K562 treated with DMSO at 1 percent for 48 hours (cell line): ENCODE measurements around the gene GTF2A1. TPM values are rescaled to one million over a fixed set of nuclear protein-coding genes. Genes with fewer than 3 reads are reported as not detected.

ENCODE experiments used
- total RNA-seq: library from RNA; unstranded; fragments of 300-600 nt; gene quantifications from 2 replicates; pipeline ENCODE4 v1.2.3, GENCODE V29; 2022; ENCODE audit warnings: low replicate concordance; ENCODE audit errors: extremely low read depth

Gene GTF2A1
- total RNA-seq = not detected in 2 replicates

GRCh38 chr14:81220830-81221578 lies at the start of gene GTF2A1:
GTF2A1 (minus strand) TSS chr14:81220959; CDS start chr14:81220518, 441 bp downstream.

Other genes starting within 250 kb of the GTF2A1 start
- not detected in 2 replicates for gene STON2, start 179.4 kb upstream of the GTF2A1 start, total RNA-seq